HCT116 (cell line): ENCODE results near the gene NME1. TPM values are rescaled to one million over a fixed set of nuclear protein-coding genes. Genes with fewer than 3 reads are reported as not detected.
"Not testable (repeated sequence)": the region's sequence is repeated elsewhere in the genome, so short reads cannot be mapped to it uniquely, and the experiment has no call there.

ENCODE experiments used
- ATAC-seq: fragments of 200-7000 bp; cut with Tn5 transposase; 2 replicates; pipeline ENCODE4 v1.9.1; 2020; ENCODE audit warnings: mild to moderate bottlenecking, moderate library complexity
- BruUV-seq: library from RNA; stranded (reverse); fragments of 400-500 nt; replicated peaks from 2 replicates; lab custom pipeline; 2021; lab: Mats Ljungman, UMichigan
- CTCF ChIA-PET: fragments of 300-600 bp; sonication (Branson Sonifier 250); formaldehyde crosslinking; loops from one replicate; lab custom pipeline; 2021; ENCODE audit warnings: antibody characterized with exemption; lab: Charles Lee
- POLR2A ChIA-PET: fragments of 300-600, 350-600 bp; sonication (Branson Sonifier 250); formaldehyde crosslinking; loops from one replicate; lab custom pipeline; 2021; ENCODE audit warnings: antibody characterized with exemption; lab: Charles Lee
- RAD21 ChIA-PET, 2 experiments: fragments of 300-600 bp; sonication (Branson Sonifier 250); formaldehyde crosslinking; loops; one replicate each; lab custom pipeline; 2023; ENCODE audit warnings: low total read pairs in 2 of 2; ENCODE audit not compliant: uncharacterized antibody in 2 of 2, unreplicated experiment in 2 of 2, low non-redundant PET in 1 of 2; lab: Charles Lee
- DNase-seq: peaks from one replicate; pipeline ENCODE4 v3.0.0-alpha.2; 2010; ENCODE audit warnings: low read depth, low spot score
- H2AFZ ChIP-seq: fragments of 200-600 bp; shearing (Covaris generic), sonication (generic); 2 replicates; pipeline ENCODE4 v1.6.1; 2017; ENCODE audit warnings: low read depth, mixed run types, mixed read lengths, antibody characterized with exemption, low read length; ENCODE audit not compliant: poor library complexity, severe bottlenecking
- H3K27ac ChIP-seq: 2 replicates; pipeline ENCODE4 v1.5.1; 2012; ENCODE audit warnings: low read depth, low read length
- H3K27me3 ChIP-seq: fragments of 200-600 bp; sonication (generic); 2 replicates; pipeline ENCODE4 v1.6.1; 2016; ENCODE audit warnings: mixed run types, low read length, mixed read lengths; ENCODE audit not compliant: insufficient read depth
- H3K36me3 ChIP-seq, 2 experiments: fragments of 200-500 bp in 1 of 2; fragments of 200-600 bp in 1 of 2; sonication (Bioruptor generic) in 1 of 2; sonication (generic) in 1 of 2; 2 replicates each; pipeline versions ENCODE4 v1.5.1 to v1.6.1; 2014 to 2016; ENCODE audit warnings: low read length in 2 of 2, inconsistent platforms in 1 of 2, mixed read lengths in 1 of 2, mixed run types in 1 of 2; ENCODE audit not compliant: insufficient read depth in 2 of 2, control insufficient read depth in 1 of 2
- H3K4me1 ChIP-seq, 2 experiments: fragments of 200-600 bp in 1 of 2; sonication (generic) in 1 of 2; 2 replicates each; pipeline versions ENCODE4 v1.5.1 to v1.6.1; 2012 to 2017; ENCODE audit warnings: low read length in 2 of 2, inconsistent platforms in 1 of 2, mild to moderate bottlenecking in 1 of 2, mixed read lengths in 1 of 2, mixed run types in 1 of 2, moderate library complexity in 1 of 2; ENCODE audit not compliant: insufficient read depth in 2 of 2, control insufficient read depth in 1 of 2
- H3K4me2 ChIP-seq: fragments of 200-600 bp; sonication (generic); 2 replicates; pipeline ENCODE4 v1.6.1; 2017; ENCODE audit warnings: mixed run types, low read length, mixed read lengths
- H3K4me3 ChIP-seq, 2 experiments: fragments of 200-600 bp in 1 of 2; sonication (generic) in 1 of 2; replicated peaks in 1 of 2; 2 replicates each; pipeline ENCODE4 v1.5.1; 2011 to 2016; ENCODE audit warnings: low read length in 2 of 2, control low read depth in 1 of 2, low read depth in 1 of 2, mild to moderate bottlenecking in 1 of 2, mixed read lengths in 1 of 2, mixed run types in 1 of 2
- H3K79me2 ChIP-seq: fragments of 200-600 bp; sonication (generic); 2 replicates; pipeline ENCODE4 v1.6.1; 2017; ENCODE audit warnings: mild to moderate bottlenecking, mixed run types, low read length, moderate library complexity, mixed read lengths; ENCODE audit not compliant: insufficient read depth
- H3K9ac ChIP-seq: fragments of 200-600 bp; sonication (generic); 2 replicates; pipeline ENCODE4 v1.6.1; 2016; ENCODE audit warnings: low read length, mixed read lengths
- H3K9me2 ChIP-seq: fragments of 200-600 bp; sonication (generic), shearing (Covaris generic); 2 replicates; pipeline ENCODE4 v1.6.1; 2017; ENCODE audit warnings: mixed run types, mild to moderate bottlenecking, moderate library complexity; ENCODE audit not compliant: insufficient read depth
- H3K9me3 ChIP-seq, 2 experiments: fragments of 200-500 bp in 1 of 2; fragments of 200-600 bp in 1 of 2; sonication (Bioruptor generic) in 1 of 2; sonication (generic) in 1 of 2; 2 replicates each; pipeline ENCODE4 v1.6.1; 2014 to 2017; ENCODE audit warnings: low read length in 2 of 2, mixed read lengths in 2 of 2, inconsistent platforms in 1 of 2, low read depth in 1 of 2, mild to moderate bottlenecking in 1 of 2, mixed run types in 1 of 2, moderate library complexity in 1 of 2; ENCODE audit not compliant: control insufficient read depth in 1 of 2, insufficient read depth in 1 of 2
- H4K20me1 ChIP-seq: fragments of 200-600 bp; sonication (generic), shearing (Covaris generic); 2 replicates; pipeline ENCODE4 v1.6.1; 2017; ENCODE audit warnings: mixed run types, mild to moderate bottlenecking, moderate library complexity; ENCODE audit not compliant: insufficient read depth
- CBX3 ChIP-seq: IDR thresholded peaks from 2 replicates; pipeline ENCODE4 v1.6.1; 2012; ENCODE audit warnings: low read depth
- EGR1 ChIP-seq: IDR thresholded peaks from 2 replicates; pipeline ENCODE4 v1.6.1; 2012; ENCODE audit warnings: low read depth
- EZH2phosphoT487 ChIP-seq: fragments of 200-600 bp; IDR thresholded peaks from 2 replicates; pipeline ENCODE4 v1.6.1; 2018; ENCODE audit warnings: antibody characterized with exemption, borderline replicate concordance
- FOSL1 ChIP-seq: IDR thresholded peaks from 2 replicates; pipeline ENCODE4 v1.6.1; 2012; ENCODE audit warnings: low read depth
- JUND ChIP-seq: IDR thresholded peaks from 2 replicates; pipeline ENCODE4 v1.6.1; 2012
- POLR2A ChIP-seq: IDR thresholded peaks from 2 replicates; pipeline ENCODE4 v1.7.0; 2011; ENCODE audit warnings: borderline replicate concordance; ENCODE audit not compliant: insufficient read depth, insufficient read length; ENCODE audit errors: extremely low read depth
- POLR2AphosphoS5 ChIP-seq: IDR thresholded peaks from 2 replicates; pipeline ENCODE4 v1.6.1; 2011; ENCODE audit warnings: mild to moderate bottlenecking, low read depth, low read length, moderate library complexity
- RAD21 ChIP-seq: IDR thresholded peaks from 2 replicates; pipeline ENCODE4 v1.6.1; 2012; ENCODE audit warnings: low read depth, mild to moderate bottlenecking
- SIN3A ChIP-seq: IDR thresholded peaks from 2 replicates; pipeline ENCODE4 v1.6.1; 2012; ENCODE audit warnings: low read depth
- SP1 ChIP-seq: IDR thresholded peaks from 2 replicates; pipeline ENCODE4 v1.6.1; 2012; ENCODE audit warnings: low read depth
- SRF ChIP-seq: IDR thresholded peaks from 2 replicates; pipeline ENCODE4 v1.6.1; 2012; ENCODE audit warnings: low read depth
- ZFX ChIP-seq: fragments of 450-650 bp; IDR thresholded peaks from 2 replicates; pipeline ENCODE4 v1.6.1; 2017
- intact Hi-C: fragments of 100-400 bp; cut with micrococcal nuclease; formaldehyde crosslinking; loops from 2 replicates; pipeline ENCODE4 v1.10.0; 2022
- total RNA-seq: library from RNA; stranded (reverse); gene quantifications from one replicate; pipeline ENCODE4 v1.2.1, GENCODE V29; 2021; ENCODE audit not compliant: unreplicated experiment
- TF ChIP-seq, protein P1 (sequence below): IDR thresholded peaks from 2 replicates; pipeline ENCODE4 v1.6.1; 2012; ENCODE audit warnings: low read depth
- TF ChIP-seq, protein P2 (sequence below): IDR thresholded peaks from 2 replicates; pipeline ENCODE4 v1.6.1; 2012

NME1 gene
- total RNA-seq, 1 experiment from 2014 or later: 510 TPM

DNA sequence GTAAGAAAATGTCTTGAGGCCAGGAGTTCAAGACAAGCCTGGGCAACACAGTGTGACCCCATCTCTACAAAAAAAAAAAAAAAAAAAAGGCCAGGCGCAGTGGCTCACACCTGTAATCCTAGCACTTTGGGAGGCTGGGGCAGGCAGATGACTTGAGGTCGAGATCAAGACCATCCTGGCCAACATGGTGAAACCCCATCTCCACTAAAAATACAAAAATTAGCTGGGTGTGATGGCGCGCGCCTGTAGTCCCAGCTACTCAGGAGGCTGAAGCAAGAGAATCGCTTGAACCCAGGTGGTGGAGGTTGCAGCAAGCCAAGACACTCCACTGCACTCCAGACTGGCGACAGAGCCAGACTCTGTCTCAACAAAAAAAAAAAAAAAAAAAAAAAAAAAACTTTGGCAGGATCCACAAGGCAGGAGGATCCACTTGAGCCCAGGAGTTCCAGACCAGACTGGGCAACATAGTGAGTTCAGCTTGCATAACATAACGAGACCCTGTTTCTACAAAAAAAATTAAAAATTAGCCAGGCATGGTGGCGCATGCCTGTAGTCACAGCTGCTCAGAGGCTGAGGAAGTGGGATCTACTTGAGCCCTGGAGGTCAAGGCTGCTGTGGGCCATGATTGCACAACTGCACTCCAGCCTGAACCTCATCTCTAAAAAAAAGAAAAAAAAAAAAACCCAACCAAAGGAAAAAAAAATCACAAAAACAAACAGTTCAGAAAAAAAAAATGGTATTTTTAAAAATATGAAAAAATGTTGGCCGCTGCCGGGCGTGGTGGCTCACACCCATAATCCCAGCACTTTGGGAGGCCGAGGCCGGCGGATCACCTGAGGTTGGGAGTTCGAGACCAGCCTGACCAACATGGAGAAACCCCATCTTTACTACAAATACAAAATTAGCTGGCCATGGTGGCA is 40.8 kb upstream of the NME1 start:
- DNase-seq, H3K36me3 ChIP-seq, CTCF ChIA-PET, H3K4me2 ChIP-seq, RAD21 ChIA-PET, ATAC-seq, H3K9me2 ChIP-seq, H2AFZ ChIP-seq, H3K4me1 ChIP-seq, H3K9ac ChIP-seq, H3K4me3 ChIP-seq, H4K20me1 ChIP-seq, H3K27me3 ChIP-seq, BruUV-seq, intact Hi-C loops, H3K9me3 ChIP-seq, H3K27ac ChIP-seq: not testable (repeated sequence)
- H3K79me2 ChIP-seq: peaks cover 100% of the 10 kb centered on the region
- POLR2A ChIA-PET: interaction anchor here (1.8 kb wide), 1 partner anchor 8 kb away, joined by 6 read pairs; the partner anchor contains the start of gene SPAG9

DNA sequence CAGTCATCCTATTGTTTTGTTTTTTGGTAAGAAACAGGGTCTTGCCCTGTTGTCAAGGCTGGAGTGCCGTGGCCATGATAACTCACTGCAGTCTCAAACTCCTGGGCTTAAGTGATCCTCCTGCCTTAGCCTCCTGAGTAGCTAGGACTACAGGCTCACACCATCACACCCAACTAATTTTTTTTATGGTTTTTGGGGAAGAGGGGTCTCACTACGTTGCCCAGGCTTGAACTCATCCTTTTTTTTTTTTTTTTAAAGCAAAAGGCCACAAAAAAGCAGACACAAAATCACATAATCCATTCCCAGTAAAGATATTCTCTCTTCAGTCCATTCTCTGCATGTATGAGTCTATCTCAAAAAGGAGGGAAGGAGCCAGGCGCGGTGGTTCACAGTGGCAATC is 38.2 kb upstream of the NME1 start:
- ChIA-PET POLR2A (no interaction called here), RAD21 (no interaction called here), CTCF (no interaction called here)
- Histone ChIP-seq H3K27me3 (no peaks in the 10 kb centered on the region), H3K4me3 (no peak overlapping the region), H3K9me3 (no peaks in the 10 kb centered on the region), H3K36me3 (0 out of 4 replicates have a peak, but pooled peaks cover 0 to 3% of the 10 kb centered on the region in 2 experiments), H2AFZ (no peak overlapping the region), H3K79me2 (peaks cover 100% of the 10 kb centered on the region), H3K4me2 (no peak overlapping the region), H3K9ac (no peak overlapping the region), H3K9me2 (no peaks in the 10 kb centered on the region), H3K4me1 (peaks cover 14% of the 10 kb centered on the region in 2 experiments; a peak in 3 of 4 replicates), H3K27ac (no peak overlapping the region), H4K20me1 (peaks cover 17% of the 10 kb centered on the region; the same call in 1 of the 2 replicates)
- intact Hi-C loops: no loop called here
- ATAC-seq (no peak), DNase-seq (no peak)
- BruUV-seq: no TSS peak
- TF ChIP-seq, protein P1, sequence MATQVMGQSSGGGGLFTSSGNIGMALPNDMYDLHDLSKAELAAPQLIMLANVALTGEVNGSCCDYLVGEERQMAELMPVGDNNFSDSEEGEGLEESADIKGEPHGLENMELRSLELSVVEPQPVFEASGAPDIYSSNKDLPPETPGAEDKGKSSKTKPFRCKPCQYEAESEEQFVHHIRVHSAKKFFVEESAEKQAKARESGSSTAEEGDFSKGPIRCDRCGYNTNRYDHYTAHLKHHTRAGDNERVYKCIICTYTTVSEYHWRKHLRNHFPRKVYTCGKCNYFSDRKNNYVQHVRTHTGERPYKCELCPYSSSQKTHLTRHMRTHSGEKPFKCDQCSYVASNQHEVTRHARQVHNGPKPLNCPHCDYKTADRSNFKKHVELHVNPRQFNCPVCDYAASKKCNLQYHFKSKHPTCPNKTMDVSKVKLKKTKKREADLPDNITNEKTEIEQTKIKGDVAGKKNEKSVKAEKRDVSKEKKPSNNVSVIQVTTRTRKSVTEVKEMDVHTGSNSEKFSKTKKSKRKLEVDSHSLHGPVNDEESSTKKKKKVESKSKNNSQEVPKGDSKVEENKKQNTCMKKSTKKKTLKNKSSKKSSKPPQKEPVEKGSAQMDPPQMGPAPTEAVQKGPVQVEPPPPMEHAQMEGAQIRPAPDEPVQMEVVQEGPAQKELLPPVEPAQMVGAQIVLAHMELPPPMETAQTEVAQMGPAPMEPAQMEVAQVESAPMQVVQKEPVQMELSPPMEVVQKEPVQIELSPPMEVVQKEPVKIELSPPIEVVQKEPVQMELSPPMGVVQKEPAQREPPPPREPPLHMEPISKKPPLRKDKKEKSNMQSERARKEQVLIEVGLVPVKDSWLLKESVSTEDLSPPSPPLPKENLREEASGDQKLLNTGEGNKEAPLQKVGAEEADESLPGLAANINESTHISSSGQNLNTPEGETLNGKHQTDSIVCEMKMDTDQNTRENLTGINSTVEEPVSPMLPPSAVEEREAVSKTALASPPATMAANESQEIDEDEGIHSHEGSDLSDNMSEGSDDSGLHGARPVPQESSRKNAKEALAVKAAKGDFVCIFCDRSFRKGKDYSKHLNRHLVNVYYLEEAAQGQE: no peak
- TF ChIP-seq POLR2AphosphoS5: no peak
- TF ChIP-seq, protein P2, sequence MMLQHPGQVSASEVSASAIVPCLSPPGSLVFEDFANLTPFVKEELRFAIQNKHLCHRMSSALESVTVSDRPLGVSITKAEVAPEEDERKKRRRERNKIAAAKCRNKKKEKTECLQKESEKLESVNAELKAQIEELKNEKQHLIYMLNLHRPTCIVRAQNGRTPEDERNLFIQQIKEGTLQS: no peak
- TF ChIP-seq POLR2A: no peak
- no peak for TF ChIP-seq CBX3
- no peak for TF ChIP-seq ZFX
- no peak for TF ChIP-seq JUND
- no peak for TF ChIP-seq SP1
- TF ChIP-seq EZH2phosphoT487: no peak
- TF ChIP-seq SRF: no peak
- no peak for TF ChIP-seq EGR1
- TF ChIP-seq FOSL1: no peak
- no peak for TF ChIP-seq RAD21
- TF ChIP-seq SIN3A: no peak
